Neutrophil (primary cell): Measurements from ENCODE around the gene ADAMTS8.

ENCODE experiments used
- H3K27ac ChIP-seq: fragments of 200-600 bp; sonication (generic); 2 replicates; pipeline ENCODE4 v1.5.1; 2016; ENCODE audit warnings: mild to moderate bottlenecking, moderate library complexity
- H3K27me3 ChIP-seq: fragments of 200-600 bp; sonication (generic); 2 replicates; pipeline ENCODE4 v1.6.0; 2016; ENCODE audit warnings: mild to moderate bottlenecking
- H3K36me3 ChIP-seq: fragments of 200-600 bp; sonication (generic); 2 replicates; pipeline ENCODE4 v1.5.1; 2017
- H3K4me1 ChIP-seq, 2 experiments: fragments of 200-600 bp in 1 of 2; sonication (generic) in 1 of 2; 1 replicate in 1 of 2; 2 replicates in 1 of 2; pipeline versions ENCODE4 v1.5.1 to v1.6.1; 2013 to 2016; ENCODE audit warnings: low read depth in 1 of 2, low read length in 1 of 2, mild to moderate bottlenecking in 1 of 2, moderate library complexity in 1 of 2; ENCODE audit not compliant: control insufficient read depth in 1 of 2, insufficient read depth in 1 of 2
- H3K4me3 ChIP-seq, 2 experiments: fragments of 200-600 bp in 1 of 2; sonication (generic) in 1 of 2; 1 replicate in 1 of 2; 2 replicates in 1 of 2; pipeline ENCODE4 v1.5.1; 2013 to 2016; ENCODE audit warnings: low read depth in 1 of 2, low read length in 1 of 2, mild to moderate bottlenecking in 1 of 2, moderate library complexity in 1 of 2
- H3K9me3 ChIP-seq: fragments of 200-600 bp; sonication (generic); 2 replicates; pipeline ENCODE4 v1.5.1; 2016
- TF ChIP-seq, protein P1 (sequence below): fragments of 200-600 bp; sonication (generic); IDR thresholded peaks from 2 replicates; pipeline ENCODE4 v1.5.1; 2016; ENCODE audit warnings: antibody characterized with exemption

ADAMTS8 gene

DNA sequence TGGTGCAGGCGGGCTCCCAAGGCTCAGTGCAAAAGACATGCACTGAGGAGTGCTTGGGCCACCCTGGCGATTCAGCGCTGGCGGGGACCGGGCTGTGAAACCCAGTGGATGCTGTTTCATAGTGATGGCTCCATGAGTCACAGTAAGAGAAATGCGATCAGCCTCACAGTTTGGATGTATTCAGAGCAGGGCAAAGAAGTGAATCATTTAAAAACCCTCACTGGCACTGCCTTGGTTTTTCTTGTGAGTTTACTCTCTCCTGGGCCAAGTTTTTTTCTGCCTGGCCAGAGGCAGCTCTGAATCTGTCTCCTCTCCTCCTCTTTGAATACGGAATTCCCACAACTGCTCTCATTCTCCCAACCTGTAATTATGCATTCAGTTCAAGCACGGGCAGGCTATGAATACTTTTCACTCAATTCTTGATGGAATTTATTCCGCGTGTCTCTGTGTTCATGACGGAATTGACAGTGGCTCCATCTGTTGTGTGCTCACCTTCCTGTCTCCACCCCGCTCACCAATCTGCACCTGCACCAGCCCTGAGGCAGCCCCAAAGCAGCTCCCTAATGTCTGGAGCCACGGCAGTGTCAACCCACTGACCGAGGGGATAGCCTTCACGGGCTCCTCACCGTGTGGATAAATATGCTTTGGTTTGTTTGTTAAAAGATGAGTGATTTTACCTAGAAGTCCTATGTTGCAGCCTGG, 14.9 kb downstream of the ADAMTS8 start:
- H3K4me1 ChIP-seq, result no peaks in the 10 kb centered on the region
- peaks cover 60% of the 10 kb centered on the region for H3K27me3 ChIP-seq
- H3K9me3 ChIP-seq, result no peaks in the 10 kb centered on the region
- H3K36me3 ChIP-seq, result no peaks in the 10 kb centered on the region
- H3K27ac ChIP-seq, result no peak overlapping the region
- H3K4me3 ChIP-seq, result no peak overlapping the region
- TF ChIP-seq, protein P1, sequence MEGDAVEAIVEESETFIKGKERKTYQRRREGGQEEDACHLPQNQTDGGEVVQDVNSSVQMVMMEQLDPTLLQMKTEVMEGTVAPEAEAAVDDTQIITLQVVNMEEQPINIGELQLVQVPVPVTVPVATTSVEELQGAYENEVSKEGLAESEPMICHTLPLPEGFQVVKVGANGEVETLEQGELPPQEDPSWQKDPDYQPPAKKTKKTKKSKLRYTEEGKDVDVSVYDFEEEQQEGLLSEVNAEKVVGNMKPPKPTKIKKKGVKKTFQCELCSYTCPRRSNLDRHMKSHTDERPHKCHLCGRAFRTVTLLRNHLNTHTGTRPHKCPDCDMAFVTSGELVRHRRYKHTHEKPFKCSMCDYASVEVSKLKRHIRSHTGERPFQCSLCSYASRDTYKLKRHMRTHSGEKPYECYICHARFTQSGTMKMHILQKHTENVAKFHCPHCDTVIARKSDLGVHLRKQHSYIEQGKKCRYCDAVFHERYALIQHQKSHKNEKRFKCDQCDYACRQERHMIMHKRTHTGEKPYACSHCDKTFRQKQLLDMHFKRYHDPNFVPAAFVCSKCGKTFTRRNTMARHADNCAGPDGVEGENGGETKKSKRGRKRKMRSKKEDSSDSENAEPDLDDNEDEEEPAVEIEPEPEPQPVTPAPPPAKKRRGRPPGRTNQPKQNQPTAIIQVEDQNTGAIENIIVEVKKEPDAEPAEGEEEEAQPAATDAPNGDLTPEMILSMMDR, result no peak

DNA sequence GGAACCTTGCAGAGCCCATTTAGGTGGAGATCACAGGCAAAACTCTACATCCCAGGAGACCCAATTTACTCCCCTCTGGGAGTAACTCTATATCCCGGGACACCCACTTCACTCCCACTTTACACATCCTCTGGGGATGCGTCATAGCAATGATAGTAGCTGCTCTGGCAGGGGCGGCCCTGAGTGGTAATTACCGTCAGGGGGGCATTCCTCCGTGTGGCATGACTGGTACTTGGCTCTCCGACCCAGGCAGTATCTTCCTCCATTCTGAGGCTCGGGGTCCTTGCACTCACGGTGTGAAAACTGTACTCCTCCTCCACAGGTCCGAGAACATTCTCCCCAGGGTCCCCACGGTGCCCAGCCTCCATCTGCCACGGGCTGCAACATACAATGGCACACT, 17.2 kb downstream of the ADAMTS8 start:
- no peak overlapping the region for H3K27ac ChIP-seq
- no peaks in the 10 kb centered on the region for H3K4me1 ChIP-seq
- H3K4me3 ChIP-seq, result no peak overlapping the region
- TF ChIP-seq, protein P1, result no peak
- H3K36me3 ChIP-seq, result no peaks in the 10 kb centered on the region
- peaks cover 54% of the 10 kb centered on the region for H3K27me3 ChIP-seq
- no peaks in the 10 kb centered on the region for H3K9me3 ChIP-seq

DNA sequence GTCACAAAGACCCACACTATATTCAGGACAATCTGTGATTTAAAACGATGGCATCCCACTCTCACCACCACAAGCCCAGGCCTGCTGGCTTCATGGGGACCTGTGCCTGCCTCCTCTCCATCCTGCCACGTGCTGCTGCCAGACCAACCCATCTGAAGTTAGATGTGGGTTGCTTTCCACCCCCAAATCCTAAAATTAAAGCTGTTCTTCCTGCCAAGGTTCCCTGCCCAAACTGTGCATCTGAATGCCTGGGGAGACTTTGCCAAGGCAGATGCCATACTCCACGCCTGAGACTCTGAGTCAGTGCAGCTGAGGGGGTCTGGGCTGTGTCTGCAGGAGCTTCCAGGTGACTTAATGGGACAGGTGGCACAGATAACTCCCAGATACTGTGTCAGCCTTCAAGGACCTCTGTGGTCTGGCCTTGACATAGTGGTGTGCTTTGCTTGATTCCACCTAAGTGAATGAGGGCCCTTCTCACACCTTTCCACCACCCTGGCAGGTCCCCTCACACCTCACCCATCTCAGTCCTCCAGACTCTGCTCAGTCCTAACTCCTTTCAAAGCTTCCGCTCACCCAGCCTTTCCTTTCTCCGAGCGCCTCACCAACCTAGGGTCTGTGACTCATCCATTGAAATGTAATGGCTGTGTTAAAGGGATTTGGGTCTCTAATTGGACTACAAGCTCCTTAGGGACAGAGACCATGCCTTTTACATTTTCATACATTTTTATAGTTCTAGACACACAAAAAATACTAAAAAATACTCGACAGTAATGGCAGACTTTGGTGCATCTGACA, 18.6 kb downstream of the ADAMTS8 start:
- H3K27ac ChIP-seq, result no peak overlapping the region
- H3K4me1 ChIP-seq, result no peaks in the 10 kb centered on the region
- no peaks in the 10 kb centered on the region for H3K36me3 ChIP-seq
- H3K4me3 ChIP-seq, result no peak overlapping the region
- H3K27me3 ChIP-seq, result peaks cover 43% of the 10 kb centered on the region
- TF ChIP-seq, protein P1, result no peak
- H3K9me3 ChIP-seq, result no peaks in the 10 kb centered on the region

DNA sequence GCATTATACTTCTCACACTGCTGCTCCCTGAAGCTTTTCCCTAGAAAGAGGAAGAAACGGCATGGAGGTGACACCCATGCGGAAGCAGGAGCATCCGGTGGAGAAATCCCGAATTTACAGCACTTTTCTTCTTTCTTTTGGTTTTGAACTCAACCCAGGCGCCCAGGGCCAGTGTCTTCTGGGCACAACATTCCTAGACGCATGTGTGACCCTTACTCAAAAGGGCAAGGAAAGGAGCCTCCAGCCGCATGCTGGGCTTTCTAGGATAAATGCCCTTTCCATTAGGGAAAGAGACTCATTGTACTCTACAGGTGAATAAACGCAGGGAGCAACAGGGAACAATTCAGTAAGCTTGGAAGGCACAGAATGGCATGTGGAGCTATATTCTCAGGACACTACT, 19.5 kb downstream of the ADAMTS8 start:
- H3K4me1 ChIP-seq, result no peaks in the 10 kb centered on the region
- no peak overlapping the region for H3K4me3 ChIP-seq

DNA sequence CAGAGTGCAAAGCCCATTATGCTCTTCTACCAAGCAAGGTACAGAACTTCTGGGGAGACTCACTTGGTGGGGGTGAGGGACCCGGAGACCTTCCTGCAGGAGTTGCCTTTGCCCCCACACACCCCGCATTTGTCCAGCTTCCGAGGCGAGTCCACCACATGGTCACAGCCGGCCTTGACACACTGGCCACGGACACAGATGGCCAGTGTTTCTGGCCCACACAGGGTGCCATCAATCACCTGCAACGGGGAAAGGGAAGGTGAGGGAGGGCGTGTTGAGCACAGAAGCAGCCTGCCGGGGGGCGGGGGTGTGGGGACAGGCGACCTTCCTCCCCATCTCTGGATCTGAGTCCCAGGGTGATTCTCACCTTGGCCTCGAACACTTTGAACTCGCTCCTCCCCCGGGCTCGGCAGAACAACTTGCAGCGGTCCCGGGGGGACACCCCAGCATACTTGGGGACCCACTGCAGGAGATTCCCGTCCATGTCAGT, 20.0 kb downstream of the ADAMTS8 start:
- no peak overlapping the region for H3K27ac ChIP-seq
- H3K4me1 ChIP-seq, result no peaks in the 10 kb centered on the region
- H3K4me3 ChIP-seq, result no peak overlapping the region
- H3K9me3 ChIP-seq, result no peaks in the 10 kb centered on the region
- TF ChIP-seq, protein P1, result no peak
- peaks cover 36% of the 10 kb centered on the region for H3K27me3 ChIP-seq
- H3K36me3 ChIP-seq, result no peaks in the 10 kb centered on the region

More for the DNA sequence above, 19.5 kb downstream of the ADAMTS8 start:
- Histone ChIP-seq H3K9me3 (no peaks in the 10 kb centered on the region), H3K36me3 (no peaks in the 10 kb centered on the region), H3K27me3 (peaks cover 36% of the 10 kb centered on the region), H3K27ac (no peak overlapping the region)
- TF ChIP-seq, protein P1, result no peak
